NB4 (cell line): Measurements from ENCODE around the gene ASS1.

Source experiments
- DNase-seq: peaks from one replicate; pipeline ENCODE4 v3.0.0; 2010; ENCODE audit warnings: low read depth
- H3K4me3 ChIP-seq: one replicate; pipeline ENCODE4 v1.5.1; 2011; ENCODE audit warnings: mild to moderate bottlenecking, low read depth, low read length, moderate library complexity
- CTCF ChIP-seq: IDR thresholded peaks from one replicate; pipeline ENCODE4 v1.5.1; 2012; ENCODE audit warnings: low read depth, low read length
- MYC ChIP-seq: IDR thresholded peaks from 2 replicates; pipeline ENCODE4 v1.6.1; 2011; ENCODE audit warnings: low read depth, low read length
- POLR2A ChIP-seq: IDR thresholded peaks from 2 replicates; pipeline ENCODE4 v1.6.1; 2011; ENCODE audit warnings: mild to moderate bottlenecking; ENCODE audit not compliant: insufficient read length; ENCODE audit errors: extremely low read depth
- TF ChIP-seq, protein P1 (sequence below): IDR thresholded peaks from 2 replicates; pipeline ENCODE4 v1.6.1; 2011; ENCODE audit warnings: low read depth, low read length

ASS1 gene

DNA sequence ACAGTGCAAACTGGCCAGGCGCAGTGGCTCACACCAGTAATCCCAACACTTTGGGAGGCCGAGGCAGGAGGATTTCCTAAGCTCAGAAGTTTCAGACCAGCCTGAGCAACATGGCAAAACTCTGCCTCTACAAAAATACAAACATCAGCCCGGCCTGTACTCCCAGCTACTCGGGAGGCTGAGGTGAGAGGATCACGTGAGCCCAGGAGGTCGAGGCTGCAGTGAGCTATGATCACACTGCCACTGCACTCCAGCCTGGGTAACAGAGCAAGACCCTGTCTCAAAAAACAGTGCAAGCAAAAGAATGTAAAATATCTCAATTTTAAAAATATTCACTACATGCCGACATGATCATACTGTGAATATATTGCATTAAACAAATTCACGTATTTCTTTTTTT lies 83.9 kb downstream of the ASS1 start:
- DNase-seq, result no peak
- H3K4me3 ChIP-seq, result no peak overlapping the region
- TF ChIP-seq CTCF (no peak), POLR2A (no peak), MYC (no peak)
- TF ChIP-seq, protein P1, sequence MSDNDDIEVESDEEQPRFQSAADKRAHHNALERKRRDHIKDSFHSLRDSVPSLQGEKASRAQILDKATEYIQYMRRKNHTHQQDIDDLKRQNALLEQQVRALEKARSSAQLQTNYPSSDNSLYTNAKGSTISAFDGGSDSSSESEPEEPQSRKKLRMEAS, result no peak

GRCh38 chr9:130530938-130531337 lies 86.2 kb downstream of the ASS1 start:
- no peak overlapping the region for H3K4me3 ChIP-seq
- no peak for DNase-seq
- TF ChIP-seq, protein P1, result no peak
- TF ChIP-seq POLR2A (no peak), MYC (no peak), CTCF (no peak)

GRCh38 chr9:130531670-130532069 lies 86.9 kb downstream of the ASS1 start:
- DNase-seq, result no peak
- no peak overlapping the region for H3K4me3 ChIP-seq
- TF ChIP-seq CTCF (no peak), POLR2A (no peak), MYC (no peak)
- TF ChIP-seq, protein P1, result no peak

DNA sequence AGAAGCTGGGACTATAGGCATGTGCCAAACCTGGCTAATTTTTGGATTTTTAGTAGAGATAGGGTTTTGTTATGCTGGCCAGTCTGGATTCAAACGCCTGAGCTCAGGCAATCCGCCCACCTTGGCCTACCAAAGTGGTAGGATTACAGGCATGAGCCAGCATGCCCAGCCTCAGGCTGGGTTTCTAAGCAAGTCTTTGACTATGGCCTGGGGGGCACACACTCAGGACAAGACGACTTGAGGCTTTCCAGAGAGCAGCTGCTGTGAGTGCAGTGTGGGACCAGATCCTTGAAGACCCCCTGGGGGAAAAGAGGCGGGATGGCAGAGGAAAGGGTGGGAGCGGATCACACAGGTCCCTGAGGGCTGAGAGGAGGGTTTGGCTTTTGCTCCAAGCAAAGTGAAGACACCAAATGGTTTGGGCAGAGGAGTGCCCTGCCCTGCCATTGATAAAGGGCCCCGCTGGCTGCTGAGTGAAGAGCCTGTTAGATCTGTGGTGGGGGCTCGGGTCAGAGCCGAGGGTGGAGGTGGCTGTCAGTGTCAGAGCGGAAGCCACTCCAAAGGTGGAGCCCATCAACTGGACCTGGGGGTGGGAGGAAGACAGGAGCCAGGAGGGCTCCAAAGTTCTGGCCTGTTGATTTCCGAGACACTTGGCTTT lies 87.8 kb downstream of the ASS1 start:
- TF ChIP-seq CTCF (no peak), POLR2A (no peak), MYC (no peak)
- TF ChIP-seq, protein P1, result no peak
- H3K4me3 ChIP-seq, result no peak overlapping the region
- DNase-seq, result no peak

- TF ChIP-seq, protein P1, result no peak
- TF ChIP-seq CTCF, result no peak
- TF ChIP-seq MYC, result no peak
- no peak for TF ChIP-seq POLR2A
- DNase-seq, result peak; percentile 15
- H3K4me3 ChIP-seq, result no peak overlapping the region
Measured at GRCh38 chr9:130535818-130536521, 91.2 kb downstream of the ASS1 start.
